H1 (cell line): ENCODE data around the gene TTC31. TPM values are rescaled to one million over a fixed set of nuclear protein-coding genes. Genes with fewer than 3 reads are reported as not detected.

ENCODE experiments used
- CTCF ChIA-PET: fragments of 300-600 bp; sonication (Branson Sonifier 250); formaldehyde crosslinking; loops from one replicate; lab custom pipeline; 2021; ENCODE audit not compliant: partially characterized antibody; lab: Charles Lee
- POLR2A ChIA-PET: fragments of 300-600 bp; sonication (Branson Sonifier 250); formaldehyde crosslinking; loops from one replicate; lab custom pipeline; 2021; ENCODE audit warnings: inconsistent platforms; ENCODE audit not compliant: partially characterized antibody; lab: Charles Lee
- DNase-seq, 2 experiments: peaks; one replicate each; pipeline versions ENCODE4 v3.0.0 to v3.0.0-alpha.2; 2010 to 2022; ENCODE audit warnings: low spot score in 2 of 2, low read depth in 1 of 2, mixed read lengths in 1 of 2
- FAIRE-seq: peaks from 2 replicates; lab custom pipeline; 2011; peaks lifted over from hg19 to GRCh38; lab: Jason Lieb, UNC
- H2AFZ ChIP-seq: 2 replicates; pipeline ENCODE4 v1.8.1; 2012; ENCODE audit warnings: low read length, inconsistent platforms
- H2AK5ac ChIP-seq: 2 replicates; pipeline ENCODE4 v1.6.1; 2013; ENCODE audit warnings: low read depth, low read length
- H2BK120ac ChIP-seq: replicated peaks from 2 replicates; pipeline ENCODE3; 2013; ENCODE audit warnings: low read depth, low read length, inconsistent platforms
- H2BK12ac ChIP-seq: 2 replicates; pipeline ENCODE4 v1.6.1; 2013; ENCODE audit warnings: low read depth, low read length
- H2BK15ac ChIP-seq: 2 replicates; pipeline ENCODE4 v1.6.1; 2013; ENCODE audit warnings: low read length
- H2BK20ac ChIP-seq: 2 replicates; pipeline ENCODE4 v1.6.1; 2013; ENCODE audit warnings: low read length
- H2BK5ac ChIP-seq: 2 replicates; pipeline ENCODE4 v1.6.1; 2013; ENCODE audit warnings: low read depth, low read length
- H3K14ac ChIP-seq: 2 replicates; pipeline ENCODE4 v1.6.1; 2013; ENCODE audit warnings: inconsistent platforms; ENCODE audit not compliant: insufficient read length
- H3K18ac ChIP-seq: 2 replicates; pipeline ENCODE4 v1.6.1; 2013; ENCODE audit warnings: low read length; ENCODE audit errors: extremely low read depth
- H3K23ac ChIP-seq: 2 replicates; pipeline ENCODE4 v1.6.1; 2013; ENCODE audit warnings: inconsistent platforms; ENCODE audit not compliant: insufficient read length
- H3K23me2 ChIP-seq: 2 replicates; pipeline ENCODE4 v1.6.1; 2013; ENCODE audit warnings: low read depth, low read length
- H3K27ac ChIP-seq: 2 replicates; pipeline ENCODE4 v1.6.1; 2011; ENCODE audit warnings: low read depth, low read length, inconsistent platforms
- H3K27me3 ChIP-seq, 4 experiments: replicated peaks in 1 of 4; 1 replicate in 1 of 4; 2 replicates in 3 of 4; pipeline versions ENCODE4 v1.6.1 to v1.8.1; 2011 to 2013; ENCODE audit warnings: low read length in 3 of 4, mild to moderate bottlenecking in 3 of 4, inconsistent platforms in 2 of 4, mixed read lengths in 2 of 4, moderate library complexity in 1 of 4; ENCODE audit not compliant: control insufficient read depth in 3 of 4, insufficient read depth in 3 of 4; ENCODE audit errors: extremely low read depth in 1 of 4
- H3K36me3 ChIP-seq, 4 experiments: 2 replicates each; pipeline versions ENCODE4 v1.6.1 to v1.8.1; 2011 to 2013; ENCODE audit warnings: mild to moderate bottlenecking in 4 of 4, low read length in 3 of 4, moderate library complexity in 2 of 4, control low read depth in 1 of 4, inconsistent platforms in 1 of 4; ENCODE audit not compliant: insufficient read depth in 4 of 4, control insufficient read depth in 2 of 4
- H3K4ac ChIP-seq: replicated peaks from 2 replicates; pipeline ENCODE3; 2013; ENCODE audit warnings: low read length, low read depth, mixed read lengths, inconsistent platforms; ENCODE audit not compliant: insufficient read length
- H3K4me1 ChIP-seq, 4 experiments: replicated peaks in 1 of 4; 1 replicate in 1 of 4; 2 replicates in 3 of 4; pipeline versions ENCODE4 v1.6.1 to v1.8.1; 2011 to 2013; ENCODE audit warnings: low read length in 3 of 4, inconsistent platforms in 2 of 4, mixed read lengths in 1 of 4; ENCODE audit not compliant: insufficient read depth in 4 of 4, control insufficient read depth in 3 of 4
- H3K4me2 ChIP-seq, 2 experiments: 2 replicates each; pipeline versions ENCODE4 v1.6.1 to v1.8.1; 2011 to 2013; ENCODE audit warnings: low read depth in 2 of 2, low read length in 2 of 2, control low read depth in 1 of 2, inconsistent platforms in 1 of 2, mild to moderate bottlenecking in 1 of 2; ENCODE audit not compliant: insufficient read depth in 1 of 2
- H3K4me3 ChIP-seq, 4 experiments: fragments of 200-600, 300-600 bp in 1 of 4; sonication (generic), shearing (Covaris generic), sonication (Bioruptor Twin) in 1 of 4; 2 replicates each; pipeline versions ENCODE4 v1.5.1 to v1.8.1; 2011 to 2016; ENCODE audit warnings: low read length in 4 of 4, low read depth in 3 of 4, control low read depth in 2 of 4, inconsistent platforms in 2 of 4, mild to moderate bottlenecking in 2 of 4, mixed read lengths in 1 of 4, moderate library complexity in 1 of 4; ENCODE audit not compliant: insufficient read depth in 2 of 4; ENCODE audit errors: extremely low read depth in 1 of 4
- H3K56ac ChIP-seq: replicated peaks from 2 replicates; pipeline ENCODE3; 2013; ENCODE audit warnings: low read depth, mild to moderate bottlenecking, mixed read lengths, low read length, inconsistent platforms; ENCODE audit not compliant: insufficient read length
- H3K79me1 ChIP-seq: 2 replicates; pipeline ENCODE4 v1.6.1; 2013; ENCODE audit warnings: low read depth, low read length, control low read depth
- H3K79me2 ChIP-seq, 2 experiments: 2 replicates each; pipeline versions ENCODE4 v1.6.1 to v1.8.1; 2012 to 2013; ENCODE audit warnings: low read length in 2 of 2, mild to moderate bottlenecking in 2 of 2, inconsistent platforms in 1 of 2; ENCODE audit not compliant: insufficient read depth in 2 of 2, control insufficient read depth in 1 of 2
- H3K9ac ChIP-seq, 4 experiments: replicated peaks in 1 of 4; 1 replicate in 1 of 4; 2 replicates in 3 of 4; pipeline versions ENCODE4 v1.6.1 to v1.8.1; 2011 to 2013; ENCODE audit warnings: low read depth in 3 of 4, low read length in 3 of 4, control low read depth in 2 of 4, mild to moderate bottlenecking in 2 of 4, moderate library complexity in 2 of 4, inconsistent platforms in 1 of 4; ENCODE audit errors: extremely low read depth in 1 of 4
- H3K9me3 ChIP-seq, 2 experiments: 2 replicates each; pipeline versions ENCODE4 v1.6.1 to v1.8.1; 2012 to 2013; ENCODE audit warnings: mild to moderate bottlenecking in 2 of 2, moderate library complexity in 2 of 2, control low read depth in 1 of 2, inconsistent platforms in 1 of 2, low read depth in 1 of 2, low read length in 1 of 2, mixed read lengths in 1 of 2; ENCODE audit not compliant: insufficient read depth in 2 of 2
- H4K20me1 ChIP-seq, 2 experiments: replicated peaks in 1 of 2; 2 replicates each; pipeline versions ENCODE3 to v1.8.1; 2011 to 2013; ENCODE audit warnings: inconsistent platforms in 2 of 2, low read length in 2 of 2, mild to moderate bottlenecking in 1 of 2; ENCODE audit not compliant: insufficient read depth in 2 of 2, control insufficient read depth in 1 of 2
- H4K5ac ChIP-seq: 2 replicates; pipeline ENCODE4 v1.6.1; 2013; ENCODE audit warnings: low read length, low read depth, mixed read lengths, inconsistent platforms; ENCODE audit not compliant: insufficient read length
- H4K8ac ChIP-seq: 2 replicates; pipeline ENCODE4 v1.8.0; 2013; ENCODE audit warnings: mild to moderate bottlenecking, moderate library complexity, low read length, inconsistent platforms; ENCODE audit not compliant: insufficient read depth; ENCODE audit errors: extremely low read depth
- H4K91ac ChIP-seq: replicated peaks from 2 replicates; pipeline ENCODE3; 2013; ENCODE audit warnings: low read length, mixed read lengths, inconsistent platforms; ENCODE audit not compliant: insufficient read length
- POLR2A ChIP-seq, 2 experiments: IDR thresholded peaks; 1 replicate in 1 of 2; 2 replicates in 1 of 2; pipeline ENCODE4 v1.6.1; 2011; ENCODE audit warnings: low read depth in 2 of 2, low read length in 2 of 2, mild to moderate bottlenecking in 2 of 2; ENCODE audit errors: control extremely low read depth in 1 of 2
- POLR2AphosphoS5 ChIP-seq: IDR thresholded peaks from 2 replicates; pipeline ENCODE4 v1.6.1; 2011; ENCODE audit warnings: low read depth, low read length
- RFX5 ChIP-seq: IDR thresholded peaks from 2 replicates; pipeline ENCODE4 v1.6.1; 2011; ENCODE audit warnings: low read depth, low read length, improper control_type of control experiment, borderline replicate concordance
- ZNF274 ChIP-seq: IDR thresholded peaks from 2 replicates; pipeline ENCODE4 v1.7.0; 2012; ENCODE audit warnings: low read length, borderline replicate concordance; ENCODE audit errors: extremely low read depth
- WGBS, 2 experiments: shearing (Covaris generic) in 1 of 2; methylation state at CpG; one replicate each; pipeline versions ENCODE4 v1.1.6 to v1.1.7; 2013 to 2015; ENCODE audit warnings: low lambda C conversion rate in 2 of 2, mixed read lengths in 2 of 2, inconsistent platforms in 1 of 2, low coverage in 1 of 2, missing lambda C conversion rate in 1 of 2; ENCODE audit not compliant: insufficient replicate concordance in 2 of 2, insufficient coverage in 1 of 2, insufficient read length in 1 of 2; ENCODE audit errors: extremely low coverage in 1 of 2, missing lambda C conversion rate in 1 of 2; 5-methylcytosine and 5-hydroxymethylcytosine counted together
- polyA plus RNA-seq, 7 experiments: library from polyadenylated mRNA; depleted of rRNA in 3 of 7; stranded (reverse) in 5 of 7; unstranded in 2 of 7; fragments of >200 nt in 5 of 7; fragments of 200-250 nt in 2 of 7; gene quantifications; 1 replicate in 5 of 7; 2 replicates in 1 of 7; 4 replicates in 1 of 7; pipeline versions ENCODE4 v1.2.1 to v1.2.3, GENCODE V29; 2011 to 2013; ENCODE audit warnings: missing spikeins in 2 of 7, mixed read lengths in 2 of 7
- total RNA-seq: library from RNA; stranded (reverse); fragmentation: NEBNext Ultra II Directional; extraction: Animal tissue kit (Norgen Biotek cat#: 25700); gene quantifications from 2 replicates; pipeline ENCODE4 v1.2.1, GENCODE V29; 2021
- TF ChIP-seq, protein P1 (sequence below): IDR thresholded peaks from 2 replicates; pipeline ENCODE4 v1.6.1; 2012; ENCODE audit warnings: inconsistent platforms

The TTC31 gene
- total and polyA plus RNA-seq, 2 of the 8 experiments (the other 6 are each of a cell fraction or from before 2014, with no cell fraction given), result 28.8 to 29.9 TPM

DNA sequence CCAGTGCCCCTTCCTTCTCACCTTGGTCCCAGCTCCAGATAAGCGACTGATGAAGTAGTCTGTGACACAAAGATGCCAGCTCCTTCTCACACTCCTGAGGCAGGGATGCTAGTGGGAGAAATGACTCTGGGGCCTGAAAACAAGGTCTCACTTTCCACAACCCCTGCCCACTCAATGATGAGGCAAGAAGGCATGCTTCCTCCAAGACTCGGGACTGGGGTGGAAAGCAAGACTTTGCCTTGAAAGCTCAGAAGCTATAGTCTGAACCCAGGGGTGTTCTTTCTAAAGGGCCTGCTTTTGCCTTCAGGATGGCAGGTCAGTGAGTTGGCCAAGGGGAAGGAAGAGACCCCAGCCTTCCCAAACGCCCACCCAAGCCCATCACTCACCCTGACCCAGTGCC lies 1.4 kb upstream of the TTC31 start:
- no peak for DNase-seq
- Histone ChIP-seq H2BK5ac (no peak overlapping the region), H2BK12ac (no peak overlapping the region), H4K91ac (no peak overlapping the region), H3K79me2 (peaks cover 0 to 9% of the 10 kb centered on the region in 2 experiments; a peak in 1 of 4 replicates), H3K79me1 (no peaks in the 10 kb centered on the region; the same call in 1 of the 2 replicates), H3K27me3 (no peaks in the 10 kb centered on the region; a peak in 1 of 7 replicates), H3K4ac (no peak overlapping the region), H2AFZ (no peak overlapping the region), H2AK5ac (no peak overlapping the region), H2BK120ac (no peak overlapping the region), H3K56ac (no peak overlapping the region), H3K4me3 (peak overlapping the region; percentile 69 to 99 (median 93); a peak in 7 of 8 replicates), H3K14ac (no peak overlapping the region), H3K23me2 (peaks cover 9% of the 10 kb centered on the region; the same call in 1 of the 2 replicates), H3K36me3 (peaks cover 0 to 6% (median 2%) of the 10 kb centered on the region in 4 experiments; a peak in 5 of 8 replicates), H4K8ac (no peak overlapping the region), H3K4me2 (peak overlapping the region; percentile 98 to 100), H2BK20ac (no peak overlapping the region), H2BK15ac (no peak overlapping the region), H3K27ac (no peak overlapping the region), H4K20me1 (peaks cover 4 to 9% of the 10 kb centered on the region in 2 experiments)
- ChIA-PET POLR2A (interaction anchor here (0.8 to 7.3 kb wide), 17 partner anchors 9 to 90 kb away, joined by 3 to 85 read pairs (median 5); partner anchors contain the start of genes AUP1, C2orf81, DOK1 and HTRA2), CTCF (interaction anchor here (0.6 to 8.0 kb wide), 15 partner anchors 8 to 107 kb away, joined by 3 to 73 read pairs (median 4); partner anchors contain the start of genes AUP1, HTRA2, INO80B and MOGS)
- WGBS, 2 experiments, result 77% methylated on average over 2 of the region's 3 CpGs; no CpG with 5 or more reads in 1 of the 2 experiments
- no peak for FAIRE-seq
- no peak for TF ChIP-seq ZNF274
- TF ChIP-seq POLR2A (IDR thresholded peaks at IDR 0.05; ENCODE audit: control extremely low read depth in 1 of 2, low read depth in 2 of 2, low read length in 2 of 2), result no peak
- no peak for TF ChIP-seq RFX5
- no peak for TF ChIP-seq POLR2AphosphoS5
- TF ChIP-seq, protein P1, sequence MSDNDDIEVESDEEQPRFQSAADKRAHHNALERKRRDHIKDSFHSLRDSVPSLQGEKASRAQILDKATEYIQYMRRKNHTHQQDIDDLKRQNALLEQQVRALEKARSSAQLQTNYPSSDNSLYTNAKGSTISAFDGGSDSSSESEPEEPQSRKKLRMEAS, result no peak
- TF ChIP-seq, all 59 proteins: peak for 0
- Histone ChIP-seq H3K23ac (no peak overlapping the region), H3K4me1 (peaks cover 0 to 10% (median 4%) of the 10 kb centered on the region in 4 experiments; a peak in 4 of 7 replicates), H3K9ac (peak overlapping the region in 1 of 4 experiments; percentile 35; a peak in 2 of 7 replicates), H3K18ac (no peak overlapping the region), H3K9me3 (no peaks in the 10 kb centered on the region), H4K5ac (no peak overlapping the region)
